ENCODE data around the gene ZNF598. TPM values are rescaled to one million over a fixed set of nuclear protein-coding genes. Genes with fewer than 3 reads are reported as not detected.

Gene ZNF598
- total RNA-seq, 1 experiment from 2014 or later, result 50.4 TPM

DNA sequence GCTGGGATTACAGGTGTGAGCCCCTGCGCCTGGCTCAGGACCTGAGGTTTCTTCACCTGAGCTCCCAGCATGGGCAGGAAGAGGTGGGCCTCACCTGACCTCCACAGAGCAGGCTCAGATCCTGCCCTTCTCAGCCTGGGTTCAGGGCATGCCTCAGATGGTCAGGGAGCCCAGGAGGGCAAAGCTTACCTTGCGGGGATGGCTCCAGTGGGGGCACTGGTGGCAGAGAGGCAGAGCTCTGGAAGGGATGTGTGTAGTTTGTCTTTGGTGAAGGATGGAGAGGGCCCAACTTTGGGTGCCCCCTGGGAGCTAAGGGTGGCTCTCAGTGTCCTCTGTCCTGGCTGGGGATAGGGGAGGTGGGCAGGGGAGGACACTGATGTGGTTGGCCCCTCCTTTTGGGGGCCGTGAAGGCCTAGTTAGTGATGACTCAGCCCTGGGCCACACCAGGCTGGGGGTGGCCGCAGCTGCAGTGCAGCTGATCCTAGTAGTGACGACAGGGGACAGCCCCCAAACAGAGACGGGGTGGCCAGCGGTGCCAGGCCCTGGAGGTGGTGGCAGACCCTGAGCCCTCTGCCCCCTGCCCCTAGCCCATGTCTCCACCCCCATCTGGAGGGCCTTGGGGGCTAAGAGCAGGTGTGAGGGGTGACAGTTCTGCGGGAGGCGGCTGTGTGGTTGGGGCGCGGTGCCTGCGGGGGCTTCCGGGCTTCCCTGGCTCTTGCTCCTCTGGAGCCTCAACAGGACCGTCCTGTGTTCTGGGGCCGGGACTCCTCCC lies 22.9 kb upstream of the ZNF598 start:
- CTCF ChIA-PET, result no interaction called here
- POLR2A ChIA-PET, result no interaction called here
- no peaks in the 10 kb centered on the region for H3K4me1 Mint-ChIP-seq (ENCODE audit: low read depth, unreplicated experiment)
- H3K4me3 Mint-ChIP-seq (ENCODE audit: unreplicated experiment), result no peak overlapping the region
- Histone ChIP-seq H3K9me3 (no peaks in the 10 kb centered on the region), H3K36me3 (ENCODE audit: control insufficient read depth, insufficient read depth, low read length) (no peaks in the 10 kb centered on the region; the same call in 1 of the 2 replicates), H3K27me3 (replicated peaks; ENCODE audit: control insufficient read depth, insufficient read depth, low read length) (no peaks in the 10 kb centered on the region), H3K4me3 (ENCODE audit: low read depth, low read length) (no peak overlapping the region), H3K4me1 (peaks cover 29% of the 10 kb centered on the region)
- H3K27me3 Mint-ChIP-seq (ENCODE audit: insufficient read depth, unreplicated experiment), result no peaks in the 10 kb centered on the region
- H3K36me3 Mint-ChIP-seq (ENCODE audit: insufficient read depth, unreplicated experiment), result no peaks in the 10 kb centered on the region
- BruUV-seq (replicated peaks), result no TSS peak
- H3K27ac Mint-ChIP-seq (ENCODE audit: unreplicated experiment), result no peak overlapping the region
- TF ChIP-seq CTCF (IDR thresholded peaks at IDR 0.05; ENCODE audit: insufficient read depth in 1 of 2, low read depth in 1 of 2, low read length in 1 of 2, severe bottlenecking in 1 of 2, unreplicated experiment in 1 of 2), result no peak
- no peaks in the 10 kb centered on the region for H3K9me3 Mint-ChIP-seq (ENCODE audit: unreplicated experiment)
- intact Hi-C loops (cut with micrococcal nuclease; ENCODE audit: unreplicated experiment), result no loop called here
- DNase-seq, result no peak

GRCh38 chr16:2031081-2031577 lies 21.5 kb upstream of the ZNF598 start:
- Histone ChIP-seq H3K27me3 (replicated peaks; ENCODE audit: control insufficient read depth, insufficient read depth, low read length) (no peaks in the 10 kb centered on the region), H3K36me3 (ENCODE audit: control insufficient read depth, insufficient read depth, low read length) (no peaks in the 10 kb centered on the region; the same call in 1 of the 2 replicates), H3K4me3 (ENCODE audit: low read depth, low read length) (no peak overlapping the region), H3K9me3 (no peaks in the 10 kb centered on the region), H3K4me1 (peaks cover 27% of the 10 kb centered on the region)
- intact Hi-C loops (cut with micrococcal nuclease; ENCODE audit: unreplicated experiment), result no loop called here
- ChIA-PET CTCF (interaction anchor here (0.7 kb wide), 1 partner anchor 91 kb away, joined by 4 read pairs; no protein-coding TSS in a partner anchor), POLR2A (no interaction called here)
- no peak for DNase-seq
- TF ChIP-seq CTCF (IDR thresholded peaks at IDR 0.05; ENCODE audit: insufficient read depth in 1 of 2, low read depth in 1 of 2, low read length in 1 of 2, severe bottlenecking in 1 of 2, unreplicated experiment in 1 of 2), result no peak
- Mint-ChIP-seq H3K9me3 (ENCODE audit: unreplicated experiment) (no peaks in the 10 kb centered on the region), H3K4me3 (ENCODE audit: unreplicated experiment) (no peak overlapping the region), H3K36me3 (ENCODE audit: insufficient read depth, unreplicated experiment) (no peaks in the 10 kb centered on the region), H3K27me3 (ENCODE audit: insufficient read depth, unreplicated experiment) (no peaks in the 10 kb centered on the region), H3K4me1 (ENCODE audit: low read depth, unreplicated experiment) (no peaks in the 10 kb centered on the region), H3K27ac (ENCODE audit: unreplicated experiment) (no peak overlapping the region)
- no TSS peak for BruUV-seq (replicated peaks)

GRCh38 chr16:2030036-2030435 lies 20.4 kb upstream of the ZNF598 start:
- Mint-ChIP-seq H3K9me3 (ENCODE audit: unreplicated experiment) (no peaks in the 10 kb centered on the region), H3K27me3 (ENCODE audit: insufficient read depth, unreplicated experiment) (no peaks in the 10 kb centered on the region), H3K36me3 (ENCODE audit: insufficient read depth, unreplicated experiment) (no peaks in the 10 kb centered on the region), H3K4me1 (ENCODE audit: low read depth, unreplicated experiment) (no peaks in the 10 kb centered on the region), H3K27ac (ENCODE audit: unreplicated experiment) (no peak overlapping the region), H3K4me3 (ENCODE audit: unreplicated experiment) (no peak overlapping the region)
- no peaks in the 10 kb centered on the region for H3K27me3 ChIP-seq (replicated peaks; ENCODE audit: control insufficient read depth, insufficient read depth, low read length)
- no TSS peak for BruUV-seq (replicated peaks)
- no peak overlapping the region for H3K4me3 ChIP-seq (ENCODE audit: low read depth, low read length)
- H3K36me3 ChIP-seq (ENCODE audit: control insufficient read depth, insufficient read depth, low read length), result no peaks in the 10 kb centered on the region; the same call in 1 of the 2 replicates
- DNase-seq, result no peak
- H3K9me3 ChIP-seq, result no peaks in the 10 kb centered on the region
- POLR2A ChIA-PET, result no interaction called here
- intact Hi-C loops (cut with micrococcal nuclease; ENCODE audit: unreplicated experiment), result no loop called here
- H3K4me1 ChIP-seq, result peaks cover 16% of the 10 kb centered on the region
- no peak for TF ChIP-seq CTCF (IDR thresholded peaks at IDR 0.05; ENCODE audit: insufficient read depth in 1 of 2, low read depth in 1 of 2, low read length in 1 of 2, severe bottlenecking in 1 of 2, unreplicated experiment in 1 of 2)
- CTCF ChIA-PET, result no interaction called here
